ENCODE data around the gene OR2Y1. TPM values are rescaled to one million over a fixed set of nuclear protein-coding genes. Genes with fewer than 3 reads are reported as not detected.
"Not testable (repeated sequence)": the region's sequence is repeated elsewhere in the genome, so short reads cannot be mapped to it uniquely, and the experiment has no call there.

OR2Y1 gene
- total RNA-seq, 2 experiments from 2014 or later, result not detected

GRCh38 chr5:180779985-180780610 is 40.2 kb upstream of the OR2Y1 start:
- Mint-ChIP-seq H3K27ac (no peak overlapping the region), H3K36me3 (ENCODE audit: low read depth) (no peaks in the 10 kb centered on the region), H3K27me3 (peaks cover 3% of the 10 kb centered on the region), H3K4me1 (no peaks in the 10 kb centered on the region), H3K9me3 (no peaks in the 10 kb centered on the region), H3K4me3 (no peak overlapping the region)
- CTCF ChIA-PET, result no interaction called here
- DNase-seq, result no peak
- POLR2A ChIA-PET, result no interaction called here

GRCh38 chr5:180777475-180777874 is 37.6 kb upstream of the OR2Y1 start:
- Mint-ChIP-seq H3K27me3 (peaks cover 11% of the 10 kb centered on the region), H3K9me3 (no peaks in the 10 kb centered on the region), H3K27ac (no peak overlapping the region), H3K4me3 (no peak overlapping the region), H3K36me3 (ENCODE audit: low read depth) (no peaks in the 10 kb centered on the region), H3K4me1 (no peaks in the 10 kb centered on the region)
- ChIA-PET POLR2A (no interaction called here), CTCF (no interaction called here)
- DNase-seq, result no peak

GRCh38 chr5:180776376-180776775 is 36.5 kb upstream of the OR2Y1 start:
- no peak overlapping the region for H3K27ac Mint-ChIP-seq
- no peak overlapping the region for H3K4me3 Mint-ChIP-seq
- H3K27me3 Mint-ChIP-seq, result peaks cover 11% of the 10 kb centered on the region
- POLR2A ChIA-PET, result no interaction called here
- CTCF ChIA-PET, result no interaction called here
- peaks cover 4% of the 10 kb centered on the region for H3K9me3 Mint-ChIP-seq
- no peak for DNase-seq
- H3K4me1 Mint-ChIP-seq, result no peaks in the 10 kb centered on the region
- no peaks in the 10 kb centered on the region for H3K36me3 Mint-ChIP-seq (ENCODE audit: low read depth)

GRCh38 chr5:180775624-180776023 is 35.8 kb upstream of the OR2Y1 start:
- ChIA-PET CTCF (no interaction called here), POLR2A (no interaction called here)
- no peaks in the 10 kb centered on the region for H3K36me3 Mint-ChIP-seq (ENCODE audit: low read depth)
- no peak for DNase-seq
- H3K4me3 Mint-ChIP-seq, result no peak overlapping the region
- H3K4me1 Mint-ChIP-seq, result no peaks in the 10 kb centered on the region
- H3K27me3 Mint-ChIP-seq, result peaks cover 11% of the 10 kb centered on the region
- H3K27ac Mint-ChIP-seq, result no peak overlapping the region
- H3K9me3 Mint-ChIP-seq, result peaks cover 4% of the 10 kb centered on the region

- POLR2A ChIA-PET, result no interaction called here
- H3K9me3 Mint-ChIP-seq, result peaks cover 6% of the 10 kb centered on the region
- H3K4me1 Mint-ChIP-seq, result no peaks in the 10 kb centered on the region
- DNase-seq, result no peak
- no peak overlapping the region for H3K27ac Mint-ChIP-seq
- H3K4me3 Mint-ChIP-seq, result no peak overlapping the region
- H3K27me3 Mint-ChIP-seq, result peaks cover 18% of the 10 kb centered on the region
- H3K36me3 Mint-ChIP-seq (ENCODE audit: low read depth), result no peaks in the 10 kb centered on the region
- CTCF ChIA-PET, result no interaction called here
These were observed 32.0 kb upstream of the OR2Y1 start for GRCh38 chr5:180771839-180772238.

GRCh38 chr5:180769821-180770220 is 30.0 kb upstream of the OR2Y1 start:
- Mint-ChIP-seq H3K4me3 (no peak overlapping the region), H3K4me1 (no peaks in the 10 kb centered on the region), H3K36me3 (ENCODE audit: low read depth) (no peaks in the 10 kb centered on the region), H3K27ac (no peak overlapping the region), H3K27me3 (peaks cover 23% of the 10 kb centered on the region), H3K9me3 (peaks cover 6% of the 10 kb centered on the region)
- DNase-seq, result no peak
- ChIA-PET CTCF (no interaction called here), POLR2A (no interaction called here)

GRCh38 chr5:180755601-180756000 is 15.7 kb upstream of the OR2Y1 start:
- POLR2A ChIA-PET, result no interaction called here
- H3K4me1 Mint-ChIP-seq, result no peaks in the 10 kb centered on the region
- CTCF ChIA-PET, result no interaction called here
- H3K27ac Mint-ChIP-seq, result no peak overlapping the region
- H3K4me3 Mint-ChIP-seq, result no peak overlapping the region
- H3K9me3 Mint-ChIP-seq, result peaks cover 5% of the 10 kb centered on the region
- no peak for DNase-seq
- no peaks in the 10 kb centered on the region for H3K36me3 Mint-ChIP-seq (ENCODE audit: low read depth)
- H3K27me3 Mint-ChIP-seq, result peaks cover 15% of the 10 kb centered on the region

GRCh38 chr5:180744253-180744652 is 4.4 kb upstream of the OR2Y1 start:
- no peak overlapping the region for H3K27ac Mint-ChIP-seq
- no peak overlapping the region for H3K4me3 Mint-ChIP-seq
- no peaks in the 10 kb centered on the region for H3K36me3 Mint-ChIP-seq (ENCODE audit: low read depth)
- H3K9me3 Mint-ChIP-seq, result no peaks in the 10 kb centered on the region
- no peaks in the 10 kb centered on the region for H3K4me1 Mint-ChIP-seq
- POLR2A ChIA-PET, result no interaction called here
- peaks cover 11% of the 10 kb centered on the region for H3K27me3 Mint-ChIP-seq
- no peak for DNase-seq
- CTCF ChIA-PET, result no interaction called here

GRCh38 chr5:180742727-180743126 is 2.9 kb upstream of the OR2Y1 start:
- Mint-ChIP-seq H3K27ac (no peak overlapping the region), H3K4me3 (no peak overlapping the region), H3K27me3 (peaks cover 12% of the 10 kb centered on the region), H3K36me3 (ENCODE audit: low read depth) (no peaks in the 10 kb centered on the region), H3K9me3 (no peaks in the 10 kb centered on the region), H3K4me1 (no peaks in the 10 kb centered on the region)
- DNase-seq, result no peak
- CTCF ChIA-PET, result no interaction called here
- POLR2A ChIA-PET, result no interaction called here

- H3K4me1 Mint-ChIP-seq; H3K9me3 Mint-ChIP-seq; H3K27ac Mint-ChIP-seq; CTCF ChIA-PET; DNase-seq; H3K4me3 Mint-ChIP-seq; POLR2A ChIA-PET; H3K36me3 Mint-ChIP-seq (ENCODE audit: low read depth): not testable (repeated sequence)
- peaks cover 10% of the 10 kb centered on the region for H3K27me3 Mint-ChIP-seq
These were observed 1.1 kb upstream of the OR2Y1 start for GRCh38 chr5:180740953-180741352.

GRCh38 chr5:180739271-180739670 is 587 bp downstream of the OR2Y1 start:
- DNase-seq, result no peak
- no peaks in the 10 kb centered on the region for H3K36me3 Mint-ChIP-seq (ENCODE audit: low read depth)
- H3K4me3 Mint-ChIP-seq, result no peak overlapping the region
- H3K27me3 Mint-ChIP-seq, result peaks cover 12% of the 10 kb centered on the region
- no peaks in the 10 kb centered on the region for H3K4me1 Mint-ChIP-seq
- POLR2A ChIA-PET, result no interaction called here
- H3K27ac Mint-ChIP-seq, result no peak overlapping the region
- CTCF ChIA-PET, result no interaction called here
- H3K9me3 Mint-ChIP-seq, result no peaks in the 10 kb centered on the region

GRCh38 chr5:180736536-180736935 is 3.3 kb downstream of the OR2Y1 start:
- no peaks in the 10 kb centered on the region for H3K36me3 Mint-ChIP-seq (ENCODE audit: low read depth)
- peaks cover 20% of the 10 kb centered on the region for H3K27me3 Mint-ChIP-seq

GRCh38 chr5:180724944-180725343 is 14.9 kb downstream of the OR2Y1 start:
- Mint-ChIP-seq H3K4me3 (no peak overlapping the region), H3K9me3 (no peaks in the 10 kb centered on the region), H3K4me1 (peaks cover 15% of the 10 kb centered on the region), H3K36me3 (ENCODE audit: low read depth) (no peaks in the 10 kb centered on the region), H3K27me3 (peaks cover 18% of the 10 kb centered on the region), H3K27ac (no peak overlapping the region)
- DNase-seq, result no peak
- ChIA-PET CTCF (no interaction called here), POLR2A (no interaction called here)

More at GRCh38 chr5:180736536-180736935, 3.3 kb downstream of the OR2Y1 start:
- DNase-seq, result no peak
- POLR2A ChIA-PET, result no interaction called here
- no peaks in the 10 kb centered on the region for H3K4me1 Mint-ChIP-seq
- no peak overlapping the region for H3K4me3 Mint-ChIP-seq
- CTCF ChIA-PET, result no interaction called here
- H3K27ac Mint-ChIP-seq, result no peak overlapping the region
- no peaks in the 10 kb centered on the region for H3K9me3 Mint-ChIP-seq

- peaks cover 20% of the 10 kb centered on the region for H3K4me1 Mint-ChIP-seq
- peaks cover 16% of the 10 kb centered on the region for H3K27me3 Mint-ChIP-seq
- H3K36me3 Mint-ChIP-seq (ENCODE audit: low read depth), result no peaks in the 10 kb centered on the region
- no peaks in the 10 kb centered on the region for H3K9me3 Mint-ChIP-seq
- H3K27ac Mint-ChIP-seq, result no peak overlapping the region
- DNase-seq, result no peak
- no peak overlapping the region for H3K4me3 Mint-ChIP-seq
- POLR2A ChIA-PET, result no interaction called here
- CTCF ChIA-PET, result no interaction called here
These were observed 15.9 kb downstream of the OR2Y1 start for GRCh38 chr5:180723936-180724335.

Data from activated CD4-positive, alpha-beta memory T cell treated with anti-CD3 and anti-CD28 coated beads, Interleukin-2, amount 10 ng/mL, durations not matched to agents 7 days and 5 days (primary cell).